Hepatocyte (in vitro differentiated cells): ENCODE data around the gene ABCC11.

Experiments used
- CTCF ChIP-seq: fragments of 200-600 bp; sonication (generic); IDR thresholded peaks from 2 replicates; pipeline ENCODE4 v1.5.1; 2016; ENCODE audit warnings: antibody characterized with exemption, mild to moderate bottlenecking; ENCODE audit not compliant: poor library complexity
- EZH2phosphoT487 ChIP-seq: fragments of 200-600 bp; sonication (generic); IDR thresholded peaks from one replicate; pipeline ENCODE4 v1.6.1; 2018; ENCODE audit warnings: antibody characterized with exemption, mild to moderate bottlenecking, low read depth, moderate library complexity; ENCODE audit not compliant: unreplicated experiment, severe bottlenecking

DNA sequence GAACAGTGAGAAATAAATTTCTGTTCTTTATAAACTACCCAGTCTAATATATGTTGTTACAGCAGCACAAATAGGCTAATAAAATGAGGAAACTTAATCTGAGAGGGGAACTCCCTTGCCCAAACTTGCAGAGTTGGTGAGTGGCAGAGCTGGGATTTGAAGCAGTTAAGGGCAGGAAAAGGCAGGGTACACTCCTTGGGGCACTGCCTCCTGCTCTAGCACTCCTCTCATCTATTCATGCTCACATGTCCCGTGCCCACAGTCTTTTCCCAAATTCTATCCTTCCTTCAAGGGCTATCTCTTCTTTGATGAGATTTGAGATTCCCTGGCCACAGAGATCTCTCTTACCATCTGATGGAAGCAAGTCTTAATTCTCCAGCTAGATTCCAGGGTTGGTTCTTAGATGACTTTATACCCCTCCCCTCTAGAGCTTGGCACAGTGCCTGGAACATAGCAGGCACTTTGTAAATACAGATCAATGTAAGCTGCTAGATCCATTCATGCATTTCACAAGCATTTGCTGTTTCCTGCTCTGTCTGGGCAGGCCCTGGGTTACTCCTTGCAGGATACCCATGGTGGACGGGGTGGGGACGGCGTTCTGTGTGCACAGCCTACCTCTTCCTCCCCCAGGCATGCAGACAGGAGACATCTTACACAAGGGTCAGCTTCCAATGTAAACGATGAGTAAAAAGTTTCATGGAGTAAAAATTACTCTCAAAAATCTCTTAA, 52.3 kb downstream of the ABCC11 start:
- TF ChIP-seq CTCF (no peak), EZH2phosphoT487 (no peak)
